HEK293T (cell line): ENCODE results near the gene CPEB2.

Experiments used
- CTCF ChIA-PET: fragments of 350-600 bp; formaldehyde crosslinking; extraction: SDS; loops from one replicate; lab custom pipeline; 2021; ENCODE audit warnings: antibody characterized with exemption, inconsistent platforms; lab: Yijun Ruan, JAX
- POLR2A ChIA-PET: fragments of 350-600 bp; formaldehyde crosslinking; extraction: SDS; loops from one replicate; lab custom pipeline; 2020; ENCODE audit warnings: antibody characterized with exemption, inconsistent platforms; lab: Yijun Ruan, JAX
- DNase-seq: peaks from one replicate; pipeline ENCODE4 v3.0.0; 2012; ENCODE audit warnings: mixed read lengths; ENCODE audit errors: extremely low spot score
- ARNT ChIP-seq: fragments of 450-650 bp; IDR thresholded peaks from 2 replicates; pipeline ENCODE4 v1.6.1; 2017; ENCODE audit warnings: mild to moderate bottlenecking
- BHLHE40 ChIP-seq: fragments of 450-650 bp; IDR thresholded peaks from 2 replicates; pipeline ENCODE4 v1.6.1; 2016; ENCODE audit warnings: mild to moderate bottlenecking, moderate library complexity, borderline replicate concordance
- CTBP1 ChIP-seq: fragments of 450-650 bp; IDR thresholded peaks from 2 replicates; pipeline ENCODE4 v1.6.1; 2016; ENCODE audit warnings: borderline replicate concordance
- ELF4 ChIP-seq: fragments of 450-650 bp; IDR thresholded peaks from 2 replicates; pipeline ENCODE4 v1.6.1; 2017; ENCODE audit warnings: antibody characterized with exemption
- FOXA1 ChIP-seq: fragments of 450-650 bp; IDR thresholded peaks from 2 replicates; pipeline ENCODE4 v1.6.1; 2016; ENCODE audit warnings: mild to moderate bottlenecking
- FOXK2 ChIP-seq: fragments of 450-650 bp; IDR thresholded peaks from 2 replicates; pipeline ENCODE4 v1.6.1; 2016; ENCODE audit warnings: mild to moderate bottlenecking
- FOXM1 ChIP-seq: fragments of 450-650 bp; IDR thresholded peaks from 2 replicates; pipeline ENCODE4 v1.6.1; 2017; ENCODE audit warnings: mild to moderate bottlenecking, borderline replicate concordance
- HDGF ChIP-seq: fragments of 450-650 bp; IDR thresholded peaks from 2 replicates; pipeline ENCODE4 v1.6.1; 2017; ENCODE audit warnings: antibody characterized with exemption, borderline replicate concordance
- L3MBTL2 ChIP-seq: fragments of 450-650 bp; conservative IDR thresholded peaks from 2 replicates; pipeline ENCODE4 v1.6.1; 2016; ENCODE audit warnings: mild to moderate bottlenecking
- NFRKB ChIP-seq: fragments of 450-650 bp; IDR thresholded peaks from 2 replicates; pipeline ENCODE4 v1.6.1; 2016; ENCODE audit warnings: mild to moderate bottlenecking, moderate library complexity
- SP1 ChIP-seq: fragments of 450-650 bp; IDR thresholded peaks from 2 replicates; pipeline ENCODE4 v1.6.1; 2017
- SUZ12 ChIP-seq: fragments of 450-650 bp; IDR thresholded peaks from 2 replicates; pipeline ENCODE4 v1.6.1; 2016; ENCODE audit warnings: mild to moderate bottlenecking
- TARDBP ChIP-seq: fragments of 450-650 bp; IDR thresholded peaks from 2 replicates; pipeline ENCODE4 v1.6.1; 2016
- ZNF384 ChIP-seq: fragments of 450-650 bp; IDR thresholded peaks from 2 replicates; pipeline ENCODE4 v1.6.1; 2016

The CPEB2 gene

DNA sequence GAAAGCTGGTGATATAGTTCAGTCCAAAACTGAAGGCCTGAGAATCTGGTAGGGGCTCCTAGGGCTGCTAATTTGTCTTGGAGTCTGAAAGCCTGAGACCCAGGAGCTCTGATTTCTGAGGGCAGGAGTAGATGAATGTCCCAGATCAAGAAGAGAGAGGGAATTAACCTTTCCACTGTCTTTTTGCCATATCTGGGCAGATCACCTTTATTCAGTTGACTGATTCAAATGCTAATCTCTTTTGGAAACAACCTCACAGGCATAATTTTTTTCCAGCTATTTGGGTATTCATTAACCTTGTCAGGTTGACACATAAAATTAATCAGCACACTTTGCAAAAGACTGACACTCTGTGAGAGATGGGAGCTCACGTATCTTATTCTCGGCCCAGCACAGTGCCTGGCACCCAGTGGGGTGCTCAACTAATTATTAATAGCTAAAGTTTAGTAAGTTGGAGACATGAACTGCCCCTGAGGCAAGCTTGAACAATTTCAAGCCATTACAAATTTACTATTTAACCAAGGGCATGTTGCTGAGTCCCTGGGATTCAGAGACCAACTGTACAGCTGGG is 114.3 kb downstream of the CPEB2 start:
- TF ChIP-seq SUZ12: no peak
- no peak for TF ChIP-seq FOXA1
- no peak for TF ChIP-seq L3MBTL2
- no peak for TF ChIP-seq FOXK2
- TF ChIP-seq CTBP1: no peak
- no peak for TF ChIP-seq ELF4
- TF ChIP-seq ARNT: no peak
- no peak for TF ChIP-seq NFRKB
- TF ChIP-seq BHLHE40: no peak
- ChIA-PET CTCF (no interaction called here), POLR2A (no interaction called here)
- no peak for DNase-seq

DNA sequence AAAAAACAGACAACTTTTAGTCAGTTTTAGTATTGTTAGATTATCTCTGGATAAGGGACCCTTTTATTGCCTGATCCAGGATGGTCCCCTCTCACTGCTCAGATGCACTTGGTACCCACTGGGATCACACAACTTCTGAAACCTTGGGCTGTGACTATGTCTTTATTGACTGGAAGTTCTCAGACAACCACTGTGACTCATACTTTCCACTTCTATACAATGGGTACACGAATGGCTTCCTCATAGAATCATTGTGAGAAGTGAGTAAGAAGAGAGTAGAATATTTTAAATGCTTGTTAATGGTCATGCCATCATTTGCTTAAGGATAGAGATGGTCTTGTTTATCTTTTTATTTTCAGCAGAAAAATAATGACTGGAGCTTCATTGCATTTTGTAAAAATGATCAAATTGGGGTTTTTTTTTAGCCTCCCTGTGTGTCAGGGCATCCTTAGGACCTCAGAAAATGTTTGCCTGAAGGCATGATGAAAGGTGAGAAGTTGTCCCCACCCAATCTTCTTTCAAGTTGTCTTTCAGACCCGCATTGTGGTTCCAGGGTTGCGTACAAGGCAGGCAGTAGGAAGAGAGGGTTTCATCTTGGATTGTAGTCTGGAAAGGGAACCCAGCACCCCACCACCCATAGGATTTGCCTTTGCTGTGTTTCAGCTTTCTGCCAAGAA is 115.1 kb downstream of the CPEB2 start:
- POLR2A ChIA-PET: no interaction called here
- no peak for DNase-seq
- TF ChIP-seq FOXM1: no peak
- no peak for TF ChIP-seq CTBP1
- no peak for TF ChIP-seq ELF4
- no peak for TF ChIP-seq HDGF
- TF ChIP-seq FOXK2: no peak
- CTCF ChIA-PET: no interaction called here

- TF ChIP-seq FOXM1: no peak
- no peak for TF ChIP-seq TARDBP
- no peak for TF ChIP-seq L3MBTL2
- TF ChIP-seq FOXA1: no peak
- no peak for TF ChIP-seq SP1
- no peak for TF ChIP-seq ZNF384
- no peak for TF ChIP-seq SUZ12
- no peak for TF ChIP-seq ARNT
- no peak for TF ChIP-seq BHLHE40
- no peak for TF ChIP-seq FOXK2
- ChIA-PET POLR2A (no interaction called here), CTCF (no interaction called here)
- no peak for DNase-seq
Observed at GRCh38 chr4:15118292-15118691, 116.0 kb downstream of the CPEB2 start.
